SJCRH30 (cell line): Measurements from ENCODE around the gene PITX2. TPM values are rescaled to one million over a fixed set of nuclear protein-coding genes. Genes with fewer than 3 reads are reported as not detected.

Experiments used
- DNase-seq, 2 experiments: peaks; one replicate each; pipeline ENCODE4 v3.0.0-alpha.2; 2015 to 2020
- H3K27ac ChIP-seq: fragments of 250-450 bp; sonication (Bioruptor Pico); 2 replicates; pipeline ENCODE4 v1.5.1; 2020; ENCODE audit warnings: mild to moderate bottlenecking, moderate library complexity
- H3K27me3 ChIP-seq: fragments of 250-450 bp; sonication (Bioruptor Pico); 2 replicates; pipeline ENCODE4 v1.5.1; 2020; ENCODE audit warnings: mild to moderate bottlenecking, moderate library complexity
- H3K36me3 ChIP-seq: fragments of 250-450 bp; sonication (Bioruptor Pico); 2 replicates; pipeline ENCODE4 v1.5.1; 2020; ENCODE audit warnings: mild to moderate bottlenecking, moderate library complexity
- H3K4me1 ChIP-seq: fragments of 250-450 bp; sonication (Bioruptor Pico); 2 replicates; pipeline ENCODE4 v1.5.1; 2020; ENCODE audit warnings: mild to moderate bottlenecking, moderate library complexity
- H3K4me3 ChIP-seq: fragments of 250-450 bp; sonication (Bioruptor Pico); 2 replicates; pipeline ENCODE4 v1.5.1; 2020; ENCODE audit warnings: mild to moderate bottlenecking, moderate library complexity
- H3K9me3 ChIP-seq: fragments of 250-450 bp; sonication (Bioruptor Pico); replicated peaks from 2 replicates; pipeline ENCODE4 v1.5.1; 2020; ENCODE audit warnings: mild to moderate bottlenecking, moderate library complexity
- total RNA-seq: library from RNA; depleted of rRNA; stranded (reverse); fragments of >200 nt; shearing (Covaris generic); gene quantifications from 2 replicates; pipeline ENCODE4 v1.2.3, GENCODE V29; 2014

The PITX2 gene
- total RNA-seq, 1 experiment from 2014 or later: 93.3 TPM

DNA sequence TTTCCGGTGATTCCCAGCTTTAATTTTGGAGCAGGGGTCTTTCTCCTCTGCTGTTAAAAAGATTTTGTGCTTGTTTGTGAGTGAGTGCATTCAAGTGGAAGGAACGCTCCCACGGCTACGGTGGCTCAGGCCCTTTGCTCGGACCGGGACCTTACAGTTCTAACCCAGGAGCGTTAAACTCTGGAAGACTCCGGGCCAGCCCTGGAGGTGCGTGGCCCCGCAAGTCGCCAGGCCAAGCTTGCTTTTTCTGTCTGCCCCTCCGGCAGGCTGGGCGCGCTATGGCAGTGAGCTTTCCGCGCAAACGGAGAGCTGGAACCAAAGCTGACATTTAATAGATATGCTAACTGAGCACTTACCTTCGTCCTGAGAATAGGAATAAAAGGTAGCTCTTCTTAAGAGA lies 18.3 kb upstream of the PITX2 start:
- H3K36me3 ChIP-seq: no peaks in the 10 kb centered on the region
- H3K4me3 ChIP-seq: no peak overlapping the region
- H3K27ac ChIP-seq: no peak overlapping the region
- no peaks in the 10 kb centered on the region for H3K4me1 ChIP-seq
- no peaks in the 10 kb centered on the region for H3K9me3 ChIP-seq
- no peak for DNase-seq
- H3K27me3 ChIP-seq: no peaks in the 10 kb centered on the region

DNA sequence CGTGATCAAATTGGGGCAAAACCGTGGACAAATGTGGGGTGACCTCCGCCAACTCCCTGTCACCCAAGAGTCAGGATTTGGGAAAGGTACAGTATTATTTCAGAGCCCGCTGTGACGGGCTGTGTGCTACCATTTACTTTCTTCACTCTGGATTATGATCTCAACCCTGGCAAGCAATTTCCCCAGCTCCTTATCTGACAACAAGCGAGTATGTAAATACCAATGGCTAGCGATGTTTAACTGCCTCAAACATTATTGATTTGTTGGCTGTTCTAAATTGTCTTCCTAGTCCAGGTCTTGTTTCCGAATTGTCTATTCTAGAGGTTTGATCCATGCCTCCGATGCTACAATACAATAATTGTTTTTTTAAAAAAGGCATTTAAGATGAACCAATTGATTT lies 17.7 kb upstream of the PITX2 start:
- Histone ChIP-seq H3K36me3 (no peaks in the 10 kb centered on the region), H3K9me3 (no peaks in the 10 kb centered on the region), H3K27ac (no peak overlapping the region), H3K27me3 (no peaks in the 10 kb centered on the region), H3K4me1 (no peaks in the 10 kb centered on the region), H3K4me3 (no peak overlapping the region)
- DNase-seq: no peak

DNA sequence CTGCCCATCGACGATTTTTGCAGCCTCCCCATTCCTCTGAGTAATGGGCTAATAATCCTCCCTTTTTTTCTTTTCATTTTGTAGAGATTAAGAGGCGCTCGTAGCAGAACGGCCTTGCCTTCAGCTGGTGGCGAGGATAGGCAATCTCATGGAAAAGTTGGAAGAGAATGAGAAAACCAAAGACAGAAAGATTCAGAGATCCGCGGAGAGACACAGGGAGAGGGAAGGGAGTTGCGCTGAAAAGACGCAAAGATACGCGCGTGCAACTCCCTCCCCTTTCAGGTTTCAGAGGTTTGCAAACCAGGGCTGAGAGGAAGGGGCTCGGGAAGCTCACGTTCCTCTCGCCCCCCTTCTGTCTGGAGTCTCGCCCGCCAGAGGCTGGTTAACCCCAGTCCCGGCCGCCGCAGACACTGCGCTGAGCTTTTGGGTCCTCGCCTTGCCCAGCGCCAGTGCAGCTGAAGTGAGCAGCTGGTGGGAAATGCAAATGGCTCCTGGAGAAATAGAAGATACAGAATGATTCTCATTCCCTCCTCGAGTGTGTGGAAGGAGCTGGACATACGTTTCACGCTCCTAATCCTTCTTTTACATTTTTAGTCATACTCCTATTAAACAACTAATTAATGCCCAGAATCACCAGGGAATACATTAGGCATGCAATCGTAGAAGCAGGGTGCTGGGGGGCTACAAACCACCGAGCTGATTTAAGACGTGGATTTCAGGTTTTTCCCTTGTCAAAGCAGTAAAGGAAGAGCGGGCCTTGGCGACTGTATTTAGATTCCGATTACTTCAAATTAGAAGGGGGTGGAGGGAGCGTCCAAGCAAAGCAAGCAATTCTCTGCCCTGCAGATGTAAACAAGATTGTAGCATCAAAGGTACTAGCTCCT lies 16.6 kb upstream of the PITX2 start:
- DNase-seq: no peak
- H3K4me3 ChIP-seq: no peak overlapping the region
- H3K4me1 ChIP-seq: no peaks in the 10 kb centered on the region
- no peaks in the 10 kb centered on the region for H3K27me3 ChIP-seq
- H3K9me3 ChIP-seq: no peaks in the 10 kb centered on the region
- peaks cover 5% of the 10 kb centered on the region; the same call in 1 of the 2 replicates for H3K36me3 ChIP-seq
- no peak overlapping the region for H3K27ac ChIP-seq

DNA sequence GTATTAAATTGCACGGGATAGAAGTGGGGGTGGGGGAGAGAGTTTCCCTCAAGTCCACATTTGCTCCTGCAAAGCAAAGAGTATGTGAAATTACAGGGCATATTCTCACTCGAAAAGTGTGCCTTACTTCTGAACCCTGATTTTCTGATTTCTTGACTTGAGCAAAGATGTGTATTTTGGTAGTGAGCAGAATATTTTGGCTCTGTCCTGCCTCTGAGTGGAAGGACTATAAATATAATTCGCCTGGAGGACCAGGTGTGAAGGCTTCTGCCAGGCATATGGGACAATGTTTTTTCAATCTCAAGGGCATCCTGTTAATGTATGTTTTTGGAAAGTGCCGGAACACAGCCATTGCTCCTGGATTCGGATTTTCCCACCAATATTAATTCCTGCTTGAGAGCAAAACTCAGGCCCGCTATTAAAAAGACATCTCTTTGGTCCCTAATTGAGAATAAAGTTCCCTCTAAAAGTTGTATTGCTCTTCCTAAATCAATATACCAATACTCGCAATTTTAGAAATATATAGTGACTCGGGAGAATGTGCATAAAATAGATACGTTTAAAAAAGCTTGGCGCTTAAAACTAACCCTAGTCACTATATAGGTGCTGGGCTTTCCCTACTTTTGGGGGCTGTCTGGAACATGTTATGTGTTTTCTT lies 15.3 kb upstream of the PITX2 start:
- no peak overlapping the region for H3K27ac ChIP-seq
- peaks cover 17% of the 10 kb centered on the region for H3K36me3 ChIP-seq
- H3K4me3 ChIP-seq: no peak overlapping the region
- no peaks in the 10 kb centered on the region for H3K27me3 ChIP-seq
- H3K4me1 ChIP-seq: no peaks in the 10 kb centered on the region
- DNase-seq: no peak
- H3K9me3 ChIP-seq: no peaks in the 10 kb centered on the region

DNA sequence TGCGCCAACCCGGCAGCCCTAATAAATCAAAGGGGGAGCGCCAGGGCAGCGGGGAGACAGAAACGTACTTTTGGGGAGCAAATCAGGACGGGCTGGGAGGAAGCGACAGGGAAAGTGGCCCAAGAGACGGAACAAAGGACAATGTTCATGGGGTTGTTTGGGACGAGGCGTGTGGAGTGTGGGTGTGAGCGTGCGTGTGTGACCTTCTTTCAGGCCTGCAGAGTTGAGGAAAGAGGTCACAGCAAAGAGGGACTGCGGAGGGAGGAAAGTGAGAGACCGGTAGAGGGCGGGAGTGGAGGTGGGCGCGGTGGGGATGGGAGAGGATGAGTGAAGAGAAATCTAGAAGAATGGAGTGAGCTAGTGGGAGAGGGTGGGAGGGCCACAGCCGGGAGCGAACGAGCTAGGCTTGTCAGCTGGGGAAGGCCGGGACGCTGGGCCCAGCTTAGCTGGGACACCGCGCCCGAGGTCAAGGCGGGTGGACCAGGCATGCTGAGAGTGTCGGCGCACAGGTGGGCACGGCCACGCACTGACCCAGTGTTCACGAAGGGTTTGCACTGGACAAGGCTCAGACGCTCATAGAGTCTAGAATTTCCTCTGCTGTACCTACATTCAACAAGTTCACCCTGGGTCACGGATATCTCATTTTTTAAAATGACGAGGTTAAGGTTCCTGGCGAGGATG lies 14.7 kb upstream of the PITX2 start:
- Histone ChIP-seq H3K4me3 (peak overlapping the region; percentile 88), H3K36me3 (peaks cover 24% of the 10 kb centered on the region), H3K9me3 (no peaks in the 10 kb centered on the region), H3K27ac (peak overlapping the region; percentile 92), H3K4me1 (no peaks in the 10 kb centered on the region), H3K27me3 (no peaks in the 10 kb centered on the region)
- peak in 1 of 2 experiments; percentile 21 for DNase-seq

DNA sequence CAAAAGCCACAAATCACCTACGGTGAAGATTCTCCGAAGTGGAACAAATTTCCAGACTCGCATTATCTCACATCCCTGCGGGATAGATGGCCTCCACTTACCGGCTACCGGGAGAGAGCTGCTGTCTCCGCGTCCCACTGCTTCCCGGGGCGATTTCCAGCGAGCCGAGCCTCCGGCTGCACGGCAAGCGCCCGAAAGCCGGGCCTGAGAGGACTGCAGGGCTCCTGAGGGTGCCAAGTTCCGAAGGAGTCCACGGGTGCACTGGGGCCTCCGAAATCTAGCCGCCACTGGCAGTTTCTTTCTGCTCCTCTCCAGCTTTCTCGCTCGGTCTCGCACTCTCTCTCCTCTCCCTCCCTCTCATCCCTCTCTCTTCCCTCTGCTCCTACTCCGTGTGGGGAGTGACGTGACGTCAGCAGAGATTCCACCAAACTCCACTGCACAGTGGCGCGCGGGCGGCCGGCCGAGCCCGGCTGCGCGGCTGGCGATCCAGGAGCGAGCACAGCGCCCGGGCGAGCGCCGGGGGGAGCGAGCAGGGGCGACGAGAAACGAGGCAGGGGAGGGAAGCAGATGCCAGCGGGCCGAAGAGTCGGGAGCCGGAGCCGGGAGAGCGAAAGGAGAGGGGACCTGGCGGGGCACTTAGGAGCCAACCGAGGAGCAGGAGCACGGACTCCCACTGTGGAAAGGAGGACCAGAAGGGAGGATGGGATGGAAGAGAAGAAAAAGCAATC lies 14.0 kb upstream of the PITX2 start:
- Histone ChIP-seq H3K9me3 (no peaks in the 10 kb centered on the region), H3K27me3 (no peaks in the 10 kb centered on the region), H3K36me3 (peaks cover 31% of the 10 kb centered on the region), H3K27ac (peak overlapping the region; percentile 92), H3K4me1 (no peaks in the 10 kb centered on the region), H3K4me3 (peak overlapping the region; percentile 88)
- DNase-seq: peak; percentile 90 to 93

DNA sequence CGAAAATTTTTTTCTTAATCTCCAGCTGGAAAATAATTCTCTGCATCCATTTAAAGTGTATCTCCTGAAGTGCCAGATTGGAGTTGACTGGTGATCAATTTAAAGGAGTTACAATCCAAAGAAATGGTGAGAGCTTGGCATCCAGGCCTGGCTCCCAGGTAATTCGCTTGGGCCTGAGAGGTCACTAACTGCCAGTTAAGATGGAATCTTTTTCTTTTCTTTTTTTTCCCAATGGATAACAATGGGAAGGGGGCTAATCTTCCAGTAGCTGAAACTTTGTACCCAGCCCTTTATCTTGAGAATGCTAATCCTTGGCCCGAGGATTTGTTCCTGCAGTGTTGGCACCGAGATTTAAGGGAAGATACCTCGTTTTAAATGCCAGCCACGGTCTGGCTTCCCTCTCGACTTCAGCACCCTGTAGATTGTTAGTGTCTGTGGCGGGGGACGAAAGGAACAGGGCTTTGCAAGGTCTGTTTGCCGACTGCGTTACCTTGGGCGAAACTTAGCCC lies 13.3 kb upstream of the PITX2 start:
- H3K4me1 ChIP-seq: no peaks in the 10 kb centered on the region
- H3K27me3 ChIP-seq: no peaks in the 10 kb centered on the region
- DNase-seq: peak in 1 of 2 experiments; percentile 73
- peaks cover 36% of the 10 kb centered on the region for H3K36me3 ChIP-seq
- H3K9me3 ChIP-seq: no peaks in the 10 kb centered on the region
- H3K4me3 ChIP-seq: peak overlapping the region; percentile 88
- peak overlapping the region; percentile 92 for H3K27ac ChIP-seq

DNA sequence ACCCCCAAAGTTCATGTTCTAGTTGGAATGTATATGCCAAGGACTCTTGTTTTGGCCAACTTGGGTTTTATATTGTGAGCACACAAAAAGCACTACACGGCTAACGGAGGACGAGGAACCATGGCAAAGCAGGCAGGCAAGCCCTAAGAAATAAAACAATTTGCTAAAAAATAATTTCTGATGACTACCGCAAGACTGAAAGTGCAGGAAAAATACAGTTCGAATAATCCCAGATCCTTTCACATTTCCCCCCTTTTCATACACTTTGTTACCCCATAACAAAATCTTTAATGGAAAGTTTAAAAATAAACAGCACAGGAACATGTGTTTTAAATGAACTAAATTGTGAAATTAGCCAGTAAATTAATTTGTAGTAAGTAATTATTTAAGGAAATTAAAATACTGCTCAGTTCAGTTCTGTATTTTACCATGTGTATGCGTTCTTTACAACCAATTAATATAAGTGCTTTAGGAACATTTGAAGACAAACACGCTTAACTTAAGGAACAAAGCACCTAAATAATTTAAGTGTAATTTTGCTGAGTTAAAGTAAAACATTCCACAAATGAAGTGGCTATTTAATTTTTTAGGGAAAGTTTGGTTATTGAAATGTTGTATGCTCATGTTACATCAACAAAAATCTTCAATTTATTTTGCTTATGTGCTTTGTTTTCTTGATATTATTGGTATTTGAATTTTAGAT lies 12.4 kb upstream of the PITX2 start:
- no peak for DNase-seq
- peaks cover 44% of the 10 kb centered on the region for H3K36me3 ChIP-seq
- H3K4me1 ChIP-seq: no peaks in the 10 kb centered on the region
- no peaks in the 10 kb centered on the region for H3K27me3 ChIP-seq
- H3K9me3 ChIP-seq: no peaks in the 10 kb centered on the region
- peak overlapping the region; percentile 92 for H3K27ac ChIP-seq
- H3K4me3 ChIP-seq: peak overlapping the region; percentile 88

DNA sequence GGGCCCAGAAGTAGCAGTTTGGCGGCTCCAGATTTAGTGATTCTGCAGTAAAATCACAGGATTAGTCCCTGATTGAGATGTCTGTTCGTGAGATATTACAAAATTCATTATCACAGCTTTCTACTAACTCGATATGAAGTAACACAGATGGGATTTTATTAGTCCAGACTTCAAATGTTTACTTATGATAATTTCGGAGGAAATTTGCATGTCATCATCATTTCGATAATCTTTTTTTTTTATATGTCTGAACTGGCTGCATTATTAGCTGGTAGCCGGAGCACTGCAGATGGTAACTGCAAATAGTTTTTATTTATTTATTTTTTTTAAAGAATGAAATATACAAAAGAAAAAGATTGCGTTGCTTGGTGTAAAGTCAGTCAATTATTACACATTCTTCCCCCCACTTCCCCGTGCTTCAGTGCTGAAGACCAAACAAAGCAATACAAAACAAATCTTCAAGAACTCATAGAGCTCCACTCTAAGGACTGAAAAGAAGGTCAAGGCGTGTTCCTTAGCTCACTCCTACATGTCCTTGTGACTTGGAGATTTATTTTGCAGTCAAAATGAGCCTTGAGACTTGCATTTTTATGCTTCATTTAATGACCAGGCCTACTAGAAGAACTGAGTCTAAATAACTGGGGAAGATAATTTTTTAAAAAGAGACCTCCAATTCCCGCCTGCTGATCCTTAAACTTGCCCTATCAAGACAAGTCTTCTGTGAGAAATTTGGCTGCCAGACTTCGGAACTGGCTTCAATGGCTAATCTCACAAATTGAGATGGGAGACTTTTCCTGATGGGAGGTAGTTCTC lies 11.7 kb upstream of the PITX2 start:
- H3K27me3 ChIP-seq: no peaks in the 10 kb centered on the region
- peak in 1 of 2 experiments; percentile 43 for DNase-seq
- peak overlapping the region; percentile 92 for H3K27ac ChIP-seq
- no peaks in the 10 kb centered on the region for H3K4me1 ChIP-seq
- peak overlapping the region; percentile 88 for H3K4me3 ChIP-seq
- H3K9me3 ChIP-seq: no peaks in the 10 kb centered on the region
- peaks cover 51% of the 10 kb centered on the region for H3K36me3 ChIP-seq

DNA sequence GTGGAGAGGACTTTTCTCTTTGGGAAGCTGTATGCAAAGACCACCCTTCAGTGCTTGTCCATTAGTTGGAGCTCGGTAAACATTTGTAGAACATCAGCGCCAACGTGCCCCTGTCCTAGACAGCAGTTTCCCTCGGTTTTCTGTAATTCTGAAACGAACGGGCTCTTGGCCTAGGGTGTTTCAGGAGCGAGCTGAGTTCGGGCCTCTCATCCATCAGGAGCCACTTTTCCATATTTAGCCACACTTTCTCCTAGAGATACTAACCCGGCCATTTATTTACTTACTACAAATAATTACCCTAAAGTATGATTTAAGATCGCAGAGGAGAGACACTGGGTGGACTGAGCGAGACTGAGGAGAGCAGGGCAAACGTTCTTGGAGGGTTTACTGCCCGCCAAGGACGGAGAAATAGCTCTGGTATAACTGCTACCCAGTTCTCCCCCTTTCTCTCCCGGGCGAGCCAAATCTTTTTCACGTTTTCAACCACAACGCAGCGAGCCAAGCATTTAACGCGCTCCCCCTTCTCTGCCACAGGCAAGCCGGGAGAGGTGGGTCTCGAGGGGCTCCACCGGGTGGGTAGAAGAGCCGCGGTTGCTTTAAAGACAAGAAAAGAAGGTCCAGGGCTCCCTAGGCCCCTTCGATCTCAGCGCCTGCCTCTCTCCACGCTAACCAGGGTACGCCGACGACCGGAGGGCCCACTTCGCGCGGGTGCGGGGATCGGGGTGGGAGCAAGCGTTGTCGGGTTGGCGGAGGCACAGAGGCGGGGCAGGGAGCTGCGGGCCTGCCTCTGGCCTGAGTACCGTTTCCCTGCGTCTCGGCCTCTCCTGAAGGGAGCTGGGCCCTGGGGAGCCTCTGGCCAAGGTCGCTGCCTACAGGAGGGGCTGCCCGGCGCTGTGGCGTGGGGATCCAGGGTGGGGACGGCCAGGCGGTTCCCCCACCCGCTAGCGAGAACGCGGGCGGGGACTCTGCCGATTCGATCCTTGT lies 10.8 kb upstream of the PITX2 start:
- Histone ChIP-seq H3K27ac (no peak overlapping the region), H3K4me3 (no peak overlapping the region), H3K27me3 (no peaks in the 10 kb centered on the region), H3K4me1 (no peaks in the 10 kb centered on the region), H3K36me3 (peaks cover 55% of the 10 kb centered on the region), H3K9me3 (no peaks in the 10 kb centered on the region)
- DNase-seq: no peak

DNA sequence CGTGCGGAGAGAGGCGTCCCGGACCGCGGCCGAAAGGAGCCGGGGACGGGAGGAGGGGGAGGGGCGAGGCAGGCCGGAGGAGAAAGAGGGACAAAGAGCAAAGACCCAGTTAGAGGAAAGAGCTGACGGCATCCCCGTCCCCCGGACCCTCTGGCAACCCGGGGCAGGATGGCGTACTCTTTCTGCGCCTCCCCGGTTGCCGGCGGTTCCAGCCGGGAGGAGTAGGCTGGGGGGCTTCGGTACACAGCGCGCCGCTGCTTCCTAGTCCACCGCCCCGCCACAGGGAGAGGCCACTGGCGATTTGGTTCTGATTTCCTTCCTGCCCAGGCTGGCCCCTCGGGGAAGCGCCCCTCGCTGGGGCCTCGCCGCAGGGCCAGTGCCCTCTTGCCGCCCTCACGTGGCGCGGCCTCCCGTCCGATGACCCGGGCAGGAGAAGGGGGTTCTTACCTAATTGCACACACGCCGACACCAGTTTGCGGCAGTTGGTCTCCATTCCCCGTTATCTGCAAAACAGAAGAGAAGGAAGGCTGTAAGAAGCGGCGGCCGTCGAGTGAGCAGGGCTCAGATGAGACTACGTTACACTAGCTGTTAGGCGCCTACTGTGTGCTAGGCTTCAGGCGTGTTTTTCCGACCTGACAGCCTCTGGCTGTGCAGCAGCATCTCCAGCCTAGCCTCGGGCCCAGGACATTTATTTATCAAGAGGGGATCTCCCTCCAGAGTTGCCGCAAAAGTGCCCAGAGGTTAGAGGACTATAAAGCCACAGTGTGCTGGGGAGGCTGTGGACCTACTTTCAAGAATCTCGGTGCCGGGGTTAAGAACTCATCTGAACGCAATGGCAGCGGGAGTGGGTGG lies 9.9 kb upstream of the PITX2 start:
- peaks cover 63% of the 10 kb centered on the region for H3K36me3 ChIP-seq
- no peaks in the 10 kb centered on the region for H3K9me3 ChIP-seq
- H3K27me3 ChIP-seq: no peaks in the 10 kb centered on the region
- no peak overlapping the region for H3K27ac ChIP-seq
- no peak for DNase-seq
- H3K4me3 ChIP-seq: no peak overlapping the region
- H3K4me1 ChIP-seq: no peaks in the 10 kb centered on the region
